Common myeloid progenitor, CD34-positive (primary cell): ENCODE results near the gene NDC80. TPM values are rescaled to one million over a fixed set of nuclear protein-coding genes. Genes with fewer than 3 reads are reported as not detected.
A peak's percentile ranks its signal among the peaks of the same experiment; 100 is the strongest.
"Not testable (repeated sequence)": the region's sequence is repeated elsewhere in the genome, so short reads cannot be mapped to it uniquely, and the experiment has no call there.

Experiments
- CTCF ChIA-PET: fragments of 350-600 bp; sonication (Branson Sonifier 250); formaldehyde crosslinking; loops from one replicate; lab custom pipeline; 2021; ENCODE audit warnings: antibody characterized with exemption; lab: Charles Lee
- POLR2A ChIA-PET: fragments of 350-600 bp; sonication (Branson Sonifier 250); formaldehyde crosslinking; loops from one replicate; lab custom pipeline; 2021; ENCODE audit warnings: antibody characterized with exemption; lab: Charles Lee
- DNase-seq, 3 donors: peaks; one replicate each; pipeline versions ENCODE4 v3.0.0 to v3.0.0-alpha.2; 2013
- H3K27ac ChIP-seq, 2 experiments: 1 replicate in 1 of 2; 2 replicates in 1 of 2; pipeline ENCODE4 v1.7.0; 2013; ENCODE audit warnings: inconsistent platforms in 2 of 2, low read length in 2 of 2, mild to moderate bottlenecking in 2 of 2, low read depth in 1 of 2, moderate library complexity in 1 of 2; ENCODE audit not compliant: severe bottlenecking in 2 of 2, insufficient read depth in 1 of 2, poor library complexity in 1 of 2
- H3K27me3 ChIP-seq, 5 experiments: replicated peaks in 2 of 5; 1 replicate in 3 of 5; 2 replicates in 2 of 5; pipeline versions ENCODE4 v1.6.1 to v1.7.0; 2013; ENCODE audit warnings: low read length in 4 of 5, mild to moderate bottlenecking in 2 of 5, moderate library complexity in 2 of 5, inconsistent platforms in 1 of 5; ENCODE audit not compliant: insufficient read depth in 5 of 5, control insufficient read depth in 4 of 5
- H3K36me3 ChIP-seq, 4 experiments: 1 replicate in 2 of 4; 2 replicates in 2 of 4; pipeline versions ENCODE4 v1.6.1 to v1.7.0; 2013; ENCODE audit warnings: low read length in 3 of 4, control low read depth in 1 of 4, mild to moderate bottlenecking in 1 of 4; ENCODE audit not compliant: control insufficient read depth in 4 of 4, insufficient read depth in 4 of 4
- H3K4me1 ChIP-seq, 4 experiments: 1 replicate in 3 of 4; 2 replicates in 1 of 4; pipeline versions ENCODE4 v1.6.1 to v1.7.1; 2013; ENCODE audit warnings: low read length in 3 of 4, mild to moderate bottlenecking in 3 of 4, control low read depth in 1 of 4, inconsistent platforms in 1 of 4, moderate library complexity in 1 of 4; ENCODE audit not compliant: control insufficient read depth in 4 of 4, insufficient read depth in 4 of 4; ENCODE audit errors: control extremely low read depth in 1 of 4
- H3K4me3 ChIP-seq, 7 experiments: 1 replicate in 4 of 7; 2 replicates in 3 of 7; pipeline versions ENCODE4 v1.5.1 to v1.7.0; 2013; ENCODE audit warnings: mild to moderate bottlenecking in 7 of 7, low read length in 6 of 7, moderate library complexity in 6 of 7, inconsistent platforms in 2 of 7, low read depth in 2 of 7, control low read depth in 1 of 7; ENCODE audit not compliant: insufficient read depth in 4 of 7, control insufficient read depth in 1 of 7; ENCODE audit errors: extremely low read depth in 1 of 7
- H3K9me3 ChIP-seq, 5 experiments: 1 replicate in 4 of 5; 2 replicates in 1 of 5; pipeline versions ENCODE4 v1.6.1 to v1.7.1; 2013; ENCODE audit warnings: low read length in 4 of 5, mild to moderate bottlenecking in 2 of 5, inconsistent platforms in 1 of 5, low read depth in 1 of 5, moderate library complexity in 1 of 5; ENCODE audit not compliant: control insufficient read depth in 4 of 5, insufficient read depth in 2 of 5; ENCODE audit errors: control extremely low read depth in 1 of 5
- WGBS: methylation state at CpG from one replicate; pipeline ENCODE4 v1.1.5; 2013; ENCODE audit not compliant: insufficient coverage; 5-methylcytosine and 5-hydroxymethylcytosine counted together
- polyA plus RNA-seq: library from polyadenylated mRNA; unstranded; fragments of 120-200 nt; gene quantifications from one replicate; pipeline ENCODE4 v1.2.1, GENCODE V29; 2013

The NDC80 gene
- 5.1 TPM for polyA plus RNA-seq

- H3K4me3 ChIP-seq, result peak within 1 kb of the TSS; percentile 56 to 100 (median 97)
- no peaks in the 10 kb centered on the region for H3K9me3 ChIP-seq
- POLR2A ChIA-PET, result interaction anchor here (0.8 to 1.3 kb wide), 3 partner anchors 18 to 85 kb away, joined by 3 read pairs; partner anchors contain the start of gene SMCHD1
- WGBS, result 0% methylated on average over 48 of the region's 55 CpGs
- H3K4me1 ChIP-seq, result peaks cover 19 to 39% (median 29%) of the 10 kb centered on the region in 4 experiments
- CTCF ChIA-PET, result interaction anchor here (0.5 to 0.8 kb wide), 2 partner anchors 80 to 626 kb away, joined by 3 read pairs; no protein-coding TSS in a partner anchor
- H3K36me3 ChIP-seq, result peaks cover 0 to 12% (median 8%) of the 10 kb centered on the region in 4 experiments
- peak within 1 kb of the TSS; percentile 91 to 98 for H3K27ac ChIP-seq
- H3K27me3 ChIP-seq, result no peaks in the 10 kb centered on the region
- DNase-seq, result peak; percentile 96 to 99 (median 97)
Measured at GRCh38 chr18:2571200-2572170, at the start of gene NDC80, which contains the start of gene METTL4. NDC80 (plus strand) TSS chr18:2571557; CDS start chr18:2572986, 1,429 bp downstream. METTL4 (minus strand) TSS chr18:2571505; CDS start chr18:2567216, 4,289 bp downstream.

- Histone ChIP-seq H3K9me3 (no peaks in the 10 kb centered on the region), H3K4me3 (no peak overlapping the region), H3K36me3 (no peaks in the 10 kb centered on the region), H3K27me3 (no peaks in the 10 kb centered on the region), H3K27ac (no peak overlapping the region), H3K4me1 (no peaks in the 10 kb centered on the region)
- DNase-seq, result no peak
- CTCF ChIA-PET, result no interaction called here
- 87% methylated on average over 3 of the region's 4 CpGs for WGBS
- POLR2A ChIA-PET, result no interaction called here
Measured at GRCh38 chr18:2522112-2522511, 49.2 kb upstream of the NDC80 start.

- POLR2A ChIA-PET, result not testable (repeated sequence)
Measured at GRCh38 chr18:2524794-2525198, 46.6 kb upstream of the NDC80 start.

GRCh38 chr18:2526329-2526728 lies 45.0 kb upstream of the NDC80 start:
- H3K4me1 ChIP-seq, result no peaks in the 10 kb centered on the region
- H3K4me3 ChIP-seq, result no peak overlapping the region
- no peaks in the 10 kb centered on the region for H3K27me3 ChIP-seq
- ChIA-PET CTCF (interaction anchor here (0.6 to 1.0 kb wide), 2 partner anchors 15 to 38 kb away, joined by 3 to 4 read pairs; no protein-coding TSS in a partner anchor), POLR2A (no interaction called here)
- no peak overlapping the region for H3K27ac ChIP-seq
- H3K36me3 ChIP-seq, result no peaks in the 10 kb centered on the region
- no peaks in the 10 kb centered on the region for H3K9me3 ChIP-seq
- no peak for DNase-seq
- 100% methylated on average over 2 of the region's 2 CpGs for WGBS

More at GRCh38 chr18:2524794-2525198, 46.6 kb upstream of the NDC80 start:
- H3K4me1 ChIP-seq, H3K9me3 ChIP-seq, H3K4me3 ChIP-seq, H3K27ac ChIP-seq, CTCF ChIA-PET, H3K36me3 ChIP-seq, H3K27me3 ChIP-seq, DNase-seq: not testable (repeated sequence)
- 65% methylated on average over 2 of the region's 2 CpGs for WGBS

GRCh38 chr18:2529154-2529553 lies 42.2 kb upstream of the NDC80 start:
- ChIA-PET CTCF (no interaction called here), POLR2A (no interaction called here)
- Histone ChIP-seq H3K4me1 (no peaks in the 10 kb centered on the region), H3K36me3 (peaks cover 0 to 3% (median 0%) of the 10 kb centered on the region in 4 experiments), H3K27me3 (no peaks in the 10 kb centered on the region), H3K27ac (no peak overlapping the region), H3K9me3 (peaks cover 0 to 5% (median 0%) of the 10 kb centered on the region in 5 experiments), H3K4me3 (no peak overlapping the region)
- WGBS, result 96% methylated on average over 4 of the region's 7 CpGs
- no peak for DNase-seq

- Histone ChIP-seq H3K27ac (no peak overlapping the region), H3K9me3 (peaks cover 0 to 5% (median 0%) of the 10 kb centered on the region in 5 experiments), H3K36me3 (peaks cover 0 to 3% (median 2%) of the 10 kb centered on the region in 4 experiments), H3K4me1 (no peaks in the 10 kb centered on the region), H3K4me3 (no peak overlapping the region), H3K27me3 (no peaks in the 10 kb centered on the region)
- DNase-seq, result no peak
- POLR2A ChIA-PET, result no interaction called here
- 88% methylated on average over 1 of the region's 2 CpGs for WGBS
- CTCF ChIA-PET, result no interaction called here
Measured at GRCh38 chr18:2531751-2532150, 39.6 kb upstream of the NDC80 start.

- Histone ChIP-seq H3K9me3 (peaks cover 0 to 5% (median 0%) of the 10 kb centered on the region in 5 experiments), H3K4me3 (no peak overlapping the region), H3K4me1 (no peaks in the 10 kb centered on the region), H3K36me3 (peaks cover 0 to 3% (median 2%) of the 10 kb centered on the region in 4 experiments), H3K27ac (no peak overlapping the region), H3K27me3 (no peaks in the 10 kb centered on the region)
- 100% methylated on average over 2 of the region's 2 CpGs for WGBS
- no peak for DNase-seq
- ChIA-PET POLR2A (no interaction called here), CTCF (no interaction called here)
Measured at GRCh38 chr18:2532797-2533196, 38.6 kb upstream of the NDC80 start.
